ACC112 (cell line): ENCODE results near the gene OR51S1.
"Not testable (repeated sequence)": the region's sequence is repeated elsewhere in the genome, so short reads cannot be mapped to it uniquely, and the experiment has no call there.

Experiments
- H2AFZ ChIP-seq: fragments of 200-600 bp; sonication (generic); one replicate; pipeline ENCODE4 v1.6.0; 2017; ENCODE audit warnings: antibody characterized with exemption, low read length; ENCODE audit not compliant: unreplicated experiment
- H3K27ac ChIP-seq: fragments of 200-600 bp; sonication (generic); 2 replicates; pipeline ENCODE4 v1.5.1; 2014; ENCODE audit warnings: low read depth, mild to moderate bottlenecking, antibody characterized with exemption, low read length, moderate library complexity
- H3K27me3 ChIP-seq: fragments of 200-600 bp; sonication (generic); 2 replicates; pipeline ENCODE4 v1.6.1; 2014; ENCODE audit warnings: mild to moderate bottlenecking, antibody characterized with exemption, low read length, moderate library complexity, mixed read lengths; ENCODE audit not compliant: insufficient read depth
- H3K36me3 ChIP-seq: fragments of 200-600 bp; sonication (generic); 2 replicates; pipeline ENCODE4 v1.6.1; 2016; ENCODE audit warnings: mild to moderate bottlenecking, antibody characterized with exemption, low read length, moderate library complexity, mixed read lengths; ENCODE audit not compliant: insufficient read depth
- H3K4me1 ChIP-seq: fragments of 200-600 bp; sonication (generic); one replicate; pipeline ENCODE4 v1.6.1; 2016; ENCODE audit warnings: low read length, mixed read lengths; ENCODE audit not compliant: insufficient read depth, unreplicated experiment, control insufficient read depth
- H3K4me3 ChIP-seq: fragments of 200-600 bp; sonication (generic); 2 replicates; pipeline ENCODE4 v1.5.1; 2014; ENCODE audit warnings: mild to moderate bottlenecking, low read depth, low read length
- H3K79me2 ChIP-seq: fragments of 200-600 bp; sonication (generic); one replicate; pipeline ENCODE4 v1.6.0; 2016; ENCODE audit warnings: low read length; ENCODE audit not compliant: control insufficient read depth, unreplicated experiment, insufficient read depth

The OR51S1 gene

DNA sequence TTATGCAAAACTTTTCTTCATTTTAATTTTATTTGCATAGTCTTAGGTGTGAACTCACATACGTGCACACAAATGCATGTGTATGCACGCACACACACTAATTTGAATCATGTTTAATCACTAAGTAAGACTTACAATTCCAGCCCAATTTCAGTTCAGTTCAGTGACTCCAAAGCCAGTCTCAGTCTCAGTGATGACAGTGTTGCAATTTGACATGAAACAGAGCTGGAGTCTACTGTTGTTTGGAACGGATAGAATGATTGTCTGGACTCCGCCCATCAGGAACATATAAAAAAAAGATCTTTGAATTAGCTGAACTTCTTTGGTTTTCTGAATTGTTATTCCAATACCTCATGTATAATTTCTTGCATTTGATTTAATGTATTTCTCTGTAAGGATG lies 14.9 kb upstream of the OR51S1 start:
- Histone ChIP-seq H3K4me1 (no peaks in the 10 kb centered on the region), H3K27me3 (no peaks in the 10 kb centered on the region), H3K4me3 (no peak overlapping the region), H3K27ac (no peak overlapping the region), H2AFZ (no peak overlapping the region), H3K79me2 (no peaks in the 10 kb centered on the region), H3K36me3 (no peaks in the 10 kb centered on the region)

DNA sequence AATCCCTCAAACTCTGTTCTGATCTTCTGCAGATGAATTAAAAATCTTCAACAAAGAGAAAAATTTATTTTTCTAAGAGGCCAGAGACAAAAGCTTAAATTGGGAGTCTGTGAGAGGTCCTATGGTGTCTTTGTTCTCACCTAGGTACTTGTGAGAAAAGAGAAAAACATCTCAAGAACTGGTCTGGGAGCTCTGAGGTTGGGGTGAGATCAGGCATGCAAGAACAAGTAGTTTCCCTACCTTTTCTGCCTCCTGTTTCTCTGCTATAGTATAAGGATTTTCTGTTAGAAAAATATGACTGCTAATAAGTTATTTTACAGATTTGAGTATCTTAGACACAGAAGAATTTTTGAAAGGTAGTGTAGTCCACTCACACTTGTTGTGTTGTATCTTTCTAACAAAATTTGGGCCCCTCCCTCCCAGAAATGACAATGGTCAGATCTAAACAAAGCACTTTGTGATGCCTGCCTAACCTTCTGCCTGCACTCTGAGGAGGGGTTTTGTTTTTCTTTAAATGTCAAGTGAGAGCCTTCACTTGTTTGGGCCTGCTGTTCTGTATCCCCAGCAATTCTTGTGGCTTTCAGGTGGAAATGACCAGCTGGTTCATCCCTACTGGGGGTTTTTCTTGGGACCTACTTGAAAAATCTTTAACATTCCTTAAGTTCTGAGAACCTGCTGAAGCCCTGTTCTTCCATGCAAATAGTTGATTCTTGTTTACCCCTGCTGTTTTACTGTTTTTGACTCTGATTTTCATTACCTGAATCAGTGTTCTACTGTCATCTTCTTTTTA lies 13.6 kb upstream of the OR51S1 start:
- no peaks in the 10 kb centered on the region for H3K79me2 ChIP-seq
- no peaks in the 10 kb centered on the region for H3K27me3 ChIP-seq

DNA sequence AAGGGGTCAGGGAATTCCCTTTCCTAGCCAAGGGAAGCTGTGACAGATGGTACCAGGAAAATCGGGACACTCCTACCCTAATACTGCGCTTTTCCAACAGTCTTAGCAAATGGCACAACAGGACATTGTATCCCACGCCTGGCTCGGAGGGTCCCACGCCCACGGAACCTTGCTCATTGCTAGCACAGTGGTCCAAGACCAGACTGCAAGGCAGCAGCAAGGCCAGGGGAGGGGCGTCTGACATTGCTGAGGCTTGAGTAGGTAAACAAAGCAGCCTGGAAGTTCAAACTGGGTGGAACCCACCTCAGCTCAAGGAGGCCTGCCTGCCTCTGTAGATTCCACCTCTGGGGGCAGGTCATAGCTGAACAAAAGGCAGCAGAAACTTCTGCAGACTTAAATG lies 5.3 kb upstream of the OR51S1 start:
- not testable (repeated sequence) for H3K4me1 ChIP-seq, H3K27me3 ChIP-seq, H3K27ac ChIP-seq, H3K36me3 ChIP-seq, H3K79me2 ChIP-seq, H3K4me3 ChIP-seq, H2AFZ ChIP-seq

More for the DNA sequence above, 13.6 kb upstream of the OR51S1 start:
- Histone ChIP-seq H3K27ac (no peak overlapping the region), H3K36me3 (no peaks in the 10 kb centered on the region), H3K4me3 (no peak overlapping the region), H3K4me1 (no peaks in the 10 kb centered on the region), H2AFZ (no peak overlapping the region)

DNA sequence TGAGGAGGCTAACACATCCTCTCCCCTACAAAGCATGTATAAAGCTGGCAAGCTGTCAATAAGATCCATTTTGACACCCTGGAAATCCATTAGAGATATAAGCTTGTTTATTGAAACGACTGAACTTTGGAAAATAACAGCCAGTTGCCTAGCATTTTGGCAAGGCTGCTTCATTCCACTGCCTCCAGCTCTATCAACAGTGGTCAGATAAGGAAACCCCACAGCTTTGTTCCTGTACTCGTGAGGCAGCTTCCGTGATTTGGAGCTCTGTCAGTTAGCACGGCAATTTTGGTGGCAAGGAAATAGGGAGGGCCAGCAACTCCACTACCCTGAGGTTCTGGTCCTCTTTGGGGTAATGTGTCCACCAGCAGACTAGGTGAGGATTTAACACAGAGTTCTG lies 2.0 kb upstream of the OR51S1 start:
- no peaks in the 10 kb centered on the region for H3K79me2 ChIP-seq
- H3K27ac ChIP-seq, result no peak overlapping the region
- no peaks in the 10 kb centered on the region for H3K36me3 ChIP-seq
- H3K27me3 ChIP-seq, result no peaks in the 10 kb centered on the region
- H3K4me1 ChIP-seq, result no peaks in the 10 kb centered on the region
- H2AFZ ChIP-seq, result no peak overlapping the region
- no peak overlapping the region for H3K4me3 ChIP-seq

DNA sequence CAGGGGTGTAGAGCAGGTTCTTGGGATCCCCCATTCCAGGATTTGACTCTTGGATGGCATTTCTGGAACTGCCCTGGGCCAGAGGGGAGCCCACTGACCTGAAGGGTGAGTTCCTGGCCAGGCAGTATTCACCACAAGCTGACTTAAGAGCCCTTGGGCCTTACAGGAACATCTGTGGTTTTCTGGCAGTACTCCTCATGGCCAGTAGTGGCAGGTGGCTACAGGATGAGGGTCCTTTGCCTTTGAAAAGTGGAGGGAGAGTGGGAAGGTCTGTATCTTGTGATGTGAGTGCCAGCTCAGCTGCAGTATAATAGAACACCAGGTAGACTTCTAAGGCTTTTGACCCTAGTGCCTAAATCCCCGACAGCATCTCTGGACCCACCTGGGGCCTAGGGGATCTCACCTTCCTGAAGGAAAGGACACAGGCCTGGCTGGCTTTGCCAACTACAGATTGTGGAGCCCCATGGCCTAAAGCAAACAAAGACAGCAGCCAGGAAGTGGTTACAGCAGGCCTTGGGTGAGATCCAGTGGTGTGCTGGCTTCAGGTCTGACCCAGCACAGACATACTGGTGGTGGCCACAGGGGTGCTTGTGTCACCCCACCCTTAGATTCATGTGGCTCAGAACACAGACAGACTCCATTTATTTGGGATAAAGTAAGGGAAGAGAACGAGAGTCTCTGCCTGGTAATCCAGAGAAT lies 9.0 kb downstream of the OR51S1 start:
- no peaks in the 10 kb centered on the region for H3K4me1 ChIP-seq
- H2AFZ ChIP-seq, result no peak overlapping the region
- H3K27ac ChIP-seq, result no peak overlapping the region
- no peak overlapping the region for H3K4me3 ChIP-seq
- H3K79me2 ChIP-seq, result no peaks in the 10 kb centered on the region
- no peaks in the 10 kb centered on the region for H3K27me3 ChIP-seq
- no peaks in the 10 kb centered on the region for H3K36me3 ChIP-seq

DNA sequence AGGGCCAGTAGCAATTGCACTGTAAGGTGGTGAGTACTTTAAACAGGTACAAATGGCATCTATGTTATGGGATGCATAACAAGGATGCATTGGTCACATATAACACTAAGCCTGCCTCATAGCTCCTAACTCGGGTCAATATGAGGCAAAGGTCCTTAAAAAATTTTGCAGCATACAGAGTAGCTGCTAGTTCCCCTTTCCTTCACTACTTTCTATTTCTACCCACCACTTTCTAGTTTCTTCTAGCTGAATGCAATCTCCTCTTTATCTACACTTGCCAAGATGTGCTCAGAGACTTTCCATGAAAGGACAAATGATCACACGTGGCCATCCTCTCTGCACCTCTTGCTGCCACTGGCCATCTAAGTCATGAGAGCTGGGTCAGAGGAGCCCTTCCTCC lies 18.1 kb downstream of the OR51S1 start:
- Histone ChIP-seq H3K27me3 (no peaks in the 10 kb centered on the region), H3K36me3 (no peaks in the 10 kb centered on the region), H3K27ac (no peak overlapping the region), H3K4me3 (no peak overlapping the region), H3K4me1 (no peaks in the 10 kb centered on the region), H3K79me2 (no peaks in the 10 kb centered on the region), H2AFZ (no peak overlapping the region)

DNA sequence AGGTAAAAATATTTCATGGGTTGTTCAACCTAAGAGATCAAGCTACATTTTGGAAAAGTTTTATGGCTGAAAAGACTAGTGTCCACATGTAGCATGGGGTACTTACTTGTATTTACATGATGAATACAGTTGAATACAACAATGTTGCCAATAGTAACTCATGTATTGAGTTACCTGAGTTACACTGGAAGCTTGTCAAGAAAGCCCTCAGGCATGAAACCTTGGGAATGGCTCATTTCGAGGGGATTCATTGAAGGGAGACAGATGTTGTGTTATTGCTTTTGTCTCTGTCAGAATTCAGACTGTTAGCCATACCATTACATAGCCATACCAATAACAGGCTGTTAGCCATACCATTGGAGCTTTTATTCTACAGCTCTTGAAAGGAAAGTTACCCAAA lies 18.7 kb downstream of the OR51S1 start:
- Histone ChIP-seq H3K4me3 (no peak overlapping the region), H3K27me3 (no peaks in the 10 kb centered on the region), H3K36me3 (no peaks in the 10 kb centered on the region), H3K79me2 (no peaks in the 10 kb centered on the region), H2AFZ (no peak overlapping the region), H3K4me1 (no peaks in the 10 kb centered on the region), H3K27ac (no peak overlapping the region)

DNA sequence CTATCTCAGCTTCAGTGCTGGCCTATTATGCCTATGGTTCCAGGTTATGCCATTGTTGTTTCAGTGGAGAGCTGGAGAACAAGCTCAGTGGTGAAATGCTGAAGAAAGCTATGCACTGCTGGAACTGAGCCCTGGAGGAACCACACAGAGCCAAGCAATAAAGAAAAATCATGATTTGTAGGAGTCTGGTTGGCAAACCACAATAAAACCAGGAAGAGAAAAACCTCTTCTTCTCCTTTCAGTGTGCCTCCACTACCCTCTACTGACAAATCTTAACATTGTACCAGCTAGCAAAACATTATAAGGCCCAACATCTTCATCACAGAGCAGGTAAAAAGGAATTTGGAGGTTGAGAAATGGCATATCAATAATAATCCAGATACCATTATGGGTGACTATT lies 22.6 kb downstream of the OR51S1 start:
- Histone ChIP-seq H3K36me3 (no peaks in the 10 kb centered on the region), H2AFZ (no peak overlapping the region), H3K27me3 (no peaks in the 10 kb centered on the region), H3K4me3 (no peak overlapping the region), H3K79me2 (no peaks in the 10 kb centered on the region), H3K27ac (no peak overlapping the region), H3K4me1 (no peaks in the 10 kb centered on the region)

DNA sequence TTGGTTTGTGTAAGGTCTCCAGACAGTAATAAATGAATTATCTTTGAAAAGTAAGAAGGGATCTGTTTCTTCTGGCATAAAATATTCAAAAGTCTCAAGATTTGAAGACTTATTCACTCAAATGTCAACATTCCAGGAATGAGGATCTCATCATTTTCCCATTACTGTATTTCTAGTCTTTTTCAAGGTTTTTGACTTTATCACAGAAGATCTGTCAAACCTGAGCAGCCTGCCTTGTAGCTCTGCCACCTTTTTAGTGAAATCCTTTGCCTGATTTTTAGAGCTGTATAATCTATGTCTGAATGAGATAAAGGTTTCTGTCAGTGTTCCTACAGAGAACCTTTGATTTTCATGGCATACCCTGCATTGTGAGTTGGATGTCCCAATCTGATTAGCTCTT lies 23.9 kb downstream of the OR51S1 start:
- H3K36me3 ChIP-seq, result no peaks in the 10 kb centered on the region
- no peaks in the 10 kb centered on the region for H3K79me2 ChIP-seq
- no peak overlapping the region for H3K27ac ChIP-seq
- no peak overlapping the region for H3K4me3 ChIP-seq
- no peaks in the 10 kb centered on the region for H3K4me1 ChIP-seq
- H3K27me3 ChIP-seq, result no peaks in the 10 kb centered on the region
- H2AFZ ChIP-seq, result no peak overlapping the region

DNA sequence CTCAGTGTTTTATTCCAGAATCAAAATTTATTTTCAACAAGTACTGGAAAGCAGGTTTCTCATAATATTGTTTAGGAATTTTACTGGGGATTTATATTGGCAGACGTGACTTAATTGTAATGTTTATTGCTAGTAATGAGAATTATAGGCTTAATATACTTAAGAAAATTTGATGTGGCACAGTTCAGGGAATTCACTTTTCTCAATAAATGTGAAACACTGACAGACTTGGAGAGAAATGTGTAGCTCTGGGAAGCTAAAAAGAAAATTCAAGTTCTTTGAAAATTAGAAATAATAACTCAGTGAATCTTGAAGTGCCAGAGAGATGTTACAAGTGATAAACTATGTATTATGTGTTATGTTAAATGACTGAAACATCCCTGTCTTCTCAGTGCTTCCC lies 28.0 kb downstream of the OR51S1 start, which contains the start of gene OR51F2:
OR51F2 (plus strand) TSS at position 301 of the 400 bp plus-strand sequence. CDS start 101 bp downstream, outside the sequence.
- H3K27ac ChIP-seq, result no peak within 1 kb of the TSS
- H3K79me2 ChIP-seq, result no peaks in the 10 kb centered on the region
- no peak within 1 kb of the TSS for H3K4me3 ChIP-seq
- no peaks in the 10 kb centered on the region for H3K36me3 ChIP-seq
- no peaks in the 10 kb centered on the region for H3K4me1 ChIP-seq
- no peaks in the 10 kb centered on the region for H3K27me3 ChIP-seq
- no peak within 1 kb of the TSS for H2AFZ ChIP-seq

DNA sequence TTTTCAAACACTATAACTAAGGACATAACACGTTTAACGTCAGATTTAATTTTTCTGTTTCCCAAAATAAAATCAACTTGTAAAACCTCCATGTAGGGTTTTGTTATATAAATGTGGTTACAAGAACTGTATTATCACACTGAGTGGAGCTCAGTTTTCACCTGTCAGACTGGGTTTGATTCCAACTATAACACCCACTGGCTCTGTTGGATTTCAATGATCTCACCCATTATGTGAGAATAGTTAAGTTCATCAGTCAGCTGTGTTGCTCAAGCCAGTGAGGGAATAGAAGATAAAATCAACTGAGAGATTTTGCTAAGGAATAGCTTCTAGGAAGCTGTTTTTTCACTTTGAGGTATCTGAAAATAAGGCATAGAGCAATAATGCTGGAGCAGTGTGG lies 39.8 kb downstream of the OR51S1 start:
- Histone ChIP-seq H3K27me3 (no peaks in the 10 kb centered on the region), H2AFZ (no peak overlapping the region)

More for the DNA sequence above, 39.8 kb downstream of the OR51S1 start:
- Histone ChIP-seq H3K27ac (no peak overlapping the region), H3K4me1 (no peaks in the 10 kb centered on the region), H3K79me2 (no peaks in the 10 kb centered on the region), H3K36me3 (no peaks in the 10 kb centered on the region), H3K4me3 (no peak overlapping the region)
